HEK293T (cell line): Measurements from ENCODE around the gene TPSAB1.
"Not testable (repeated sequence)": the region's sequence is repeated elsewhere in the genome, so short reads cannot be mapped to it uniquely, and the experiment has no call there.

Source experiments
- CTCF ChIA-PET: fragments of 350-600 bp; formaldehyde crosslinking; extraction: SDS; loops from one replicate; lab custom pipeline; 2021; ENCODE audit warnings: antibody characterized with exemption, inconsistent platforms; lab: Yijun Ruan, JAX
- POLR2A ChIA-PET: fragments of 350-600 bp; formaldehyde crosslinking; extraction: SDS; loops from one replicate; lab custom pipeline; 2020; ENCODE audit warnings: antibody characterized with exemption, inconsistent platforms; lab: Yijun Ruan, JAX
- DNase-seq: peaks from one replicate; pipeline ENCODE4 v3.0.0; 2012; ENCODE audit warnings: mixed read lengths; ENCODE audit errors: extremely low spot score
- ARNT ChIP-seq: fragments of 450-650 bp; IDR thresholded peaks from 2 replicates; pipeline ENCODE4 v1.6.1; 2017; ENCODE audit warnings: mild to moderate bottlenecking
- BHLHE40 ChIP-seq: fragments of 450-650 bp; IDR thresholded peaks from 2 replicates; pipeline ENCODE4 v1.6.1; 2016; ENCODE audit warnings: mild to moderate bottlenecking, moderate library complexity, borderline replicate concordance
- CTBP1 ChIP-seq: fragments of 450-650 bp; IDR thresholded peaks from 2 replicates; pipeline ENCODE4 v1.6.1; 2016; ENCODE audit warnings: borderline replicate concordance
- ELF4 ChIP-seq: fragments of 450-650 bp; IDR thresholded peaks from 2 replicates; pipeline ENCODE4 v1.6.1; 2017; ENCODE audit warnings: antibody characterized with exemption
- FOXA1 ChIP-seq: fragments of 450-650 bp; IDR thresholded peaks from 2 replicates; pipeline ENCODE4 v1.6.1; 2016; ENCODE audit warnings: mild to moderate bottlenecking
- FOXK2 ChIP-seq: fragments of 450-650 bp; IDR thresholded peaks from 2 replicates; pipeline ENCODE4 v1.6.1; 2016; ENCODE audit warnings: mild to moderate bottlenecking
- FOXM1 ChIP-seq: fragments of 450-650 bp; IDR thresholded peaks from 2 replicates; pipeline ENCODE4 v1.6.1; 2017; ENCODE audit warnings: mild to moderate bottlenecking, borderline replicate concordance
- HDGF ChIP-seq: fragments of 450-650 bp; IDR thresholded peaks from 2 replicates; pipeline ENCODE4 v1.6.1; 2017; ENCODE audit warnings: antibody characterized with exemption, borderline replicate concordance
- L3MBTL2 ChIP-seq: fragments of 450-650 bp; conservative IDR thresholded peaks from 2 replicates; pipeline ENCODE4 v1.6.1; 2016; ENCODE audit warnings: mild to moderate bottlenecking
- LEF1 ChIP-seq: fragments of 450-650 bp; IDR thresholded peaks from 2 replicates; pipeline ENCODE4 v1.6.1; 2017; ENCODE audit warnings: mild to moderate bottlenecking, borderline replicate concordance
- NFRKB ChIP-seq: fragments of 450-650 bp; IDR thresholded peaks from 2 replicates; pipeline ENCODE4 v1.6.1; 2016; ENCODE audit warnings: mild to moderate bottlenecking, moderate library complexity
- PKNOX1 ChIP-seq: fragments of 450-650 bp; IDR thresholded peaks from 2 replicates; pipeline ENCODE4 v1.6.1; 2016
- SP1 ChIP-seq: fragments of 450-650 bp; IDR thresholded peaks from 2 replicates; pipeline ENCODE4 v1.6.1; 2017
- SUZ12 ChIP-seq: fragments of 450-650 bp; IDR thresholded peaks from 2 replicates; pipeline ENCODE4 v1.6.1; 2016; ENCODE audit warnings: mild to moderate bottlenecking
- TARDBP ChIP-seq: fragments of 450-650 bp; IDR thresholded peaks from 2 replicates; pipeline ENCODE4 v1.6.1; 2016
- ZNF384 ChIP-seq: fragments of 450-650 bp; IDR thresholded peaks from 2 replicates; pipeline ENCODE4 v1.6.1; 2016

Gene TPSAB1

GRCh38 chr16:1240436-1240835 is at the start of gene TPSAB1:
Gene TPSAB1 (plus strand): TSS chr16:1240705. CDS start chr16:1240939, 234 bp downstream.
- DNase-seq, CTCF ChIA-PET, POLR2A ChIA-PET: not testable (repeated sequence)

GRCh38 chr16:1190789-1191188 is 49.7 kb upstream of the TPSAB1 start:
- DNase-seq, CTCF ChIA-PET, POLR2A ChIA-PET: not testable (repeated sequence)

- ChIA-PET CTCF (no interaction called here), POLR2A (no interaction called here)
- DNase-seq, result no peak
- no peak for TF ChIP-seq HDGF
- no peak for TF ChIP-seq TARDBP
- no peak for TF ChIP-seq NFRKB
- no peak for TF ChIP-seq CTBP1
- TF ChIP-seq BHLHE40, result no peak
- no peak for TF ChIP-seq ARNT
- no peak for TF ChIP-seq L3MBTL2
- no peak for TF ChIP-seq PKNOX1
- no peak for TF ChIP-seq SP1
- TF ChIP-seq LEF1, result no peak
- TF ChIP-seq FOXM1, result no peak
- no peak for TF ChIP-seq ZNF384
Measured at GRCh38 chr16:1192384-1193073, 48.0 kb upstream of the TPSAB1 start.

GRCh38 chr16:1193143-1193824 is 47.2 kb upstream of the TPSAB1 start:
- no peak for TF ChIP-seq SUZ12
- TF ChIP-seq PKNOX1, result no peak
- no peak for TF ChIP-seq L3MBTL2
- TF ChIP-seq FOXA1, result no peak
- no peak for TF ChIP-seq ZNF384
- no peak for DNase-seq
- POLR2A ChIA-PET, result no interaction called here
- CTCF ChIA-PET, result interaction anchor here (0.8 to 1.0 kb wide), 2 partner anchors 86 to 136 kb away, joined by 3 read pairs; no protein-coding TSS in a partner anchor

GRCh38 chr16:1193825-1194581 is 46.5 kb upstream of the TPSAB1 start:
- POLR2A ChIA-PET, result no interaction called here
- no peak for TF ChIP-seq FOXK2
- no peak for TF ChIP-seq ZNF384
- peak; percentile 44; the same call in 1 of the 2 replicates for TF ChIP-seq PKNOX1
- TF ChIP-seq HDGF, result no peak
- TF ChIP-seq FOXA1, result no peak
- TF ChIP-seq L3MBTL2, result no peak
- CTCF ChIA-PET, result interaction anchor here (0.6 to 1.0 kb wide), 4 partner anchors 18 to 409 kb away, joined by 3 to 6 read pairs (median 4); no protein-coding TSS in a partner anchor
- DNase-seq, result no peak

GRCh38 chr16:1194665-1195392 is 45.7 kb upstream of the TPSAB1 start:
- DNase-seq, result peak; percentile 66
- CTCF ChIA-PET, result interaction anchor here (0.6 to 1.0 kb wide), 3 partner anchors 17 to 410 kb away, joined by 3 to 6 read pairs (median 4); no protein-coding TSS in a partner anchor
- TF ChIP-seq LEF1 (no peak), ELF4 (no peak), ARNT (no peak), L3MBTL2 (no peak), ZNF384 (no peak), TARDBP (no peak), HDGF (no peak), FOXA1 (no peak), CTBP1 (no peak), FOXM1 (no peak), SP1 (no peak), BHLHE40 (no peak), FOXK2 (no peak), PKNOX1 (no peak), NFRKB (no peak), SUZ12 (no peak)
- POLR2A ChIA-PET, result no interaction called here
